Measurements from ENCODE around the gene MAK. TPM values are rescaled to one million over a fixed set of nuclear protein-coding genes. Genes with fewer than 3 reads are reported as not detected.

The MAK gene
- total and polyA plus RNA-seq, 2 experiments from 2014 or later, result 0.35 to 1.6 TPM

- peak; percentile 32 for DNase-seq (ENCODE audit: low spot score)
- Histone ChIP-seq H3K9me2 (ENCODE audit: insufficient read depth) (no peaks in the 10 kb centered on the region), H3K4me3 (no peak overlapping the region), H4K20me1 (replicated peaks; ENCODE audit: insufficient read depth) (no peaks in the 10 kb centered on the region), H3K4me2 (no peak overlapping the region), H3K27me3 (ENCODE audit: insufficient read depth) (no peaks in the 10 kb centered on the region), H3K36me3 (ENCODE audit: insufficient read depth) (peaks cover 10% of the 10 kb centered on the region; the same call in 1 of the 2 replicates), H3K79me2 (replicated peaks; ENCODE audit: insufficient read depth) (no peaks in the 10 kb centered on the region; the same call in 1 of the 2 replicates), H2AFZ (no peak overlapping the region), H3K27ac (ENCODE audit: low read depth) (peak overlapping the region; percentile 68; the same call in 1 of the 2 replicates), H3F3A (replicated peaks; ENCODE audit: low read depth) (no peaks in the 10 kb centered on the region), H3K4me1 (ENCODE audit: insufficient read depth) (no peaks in the 10 kb centered on the region)
- peak; percentile 40 for ATAC-seq
- Mint-ChIP-seq H3K27me3 (ENCODE audit: insufficient read depth, low read depth, poor library complexity) (peaks cover 5% of the 10 kb centered on the region), H3K4me3 (no peak overlapping the region), H3K27ac (peak overlapping the region; percentile 56; the same call in 1 of the 2 replicates), H3K36me3 (ENCODE audit: low read depth) (peaks cover 42% of the 10 kb centered on the region), H3K4me1 (no peaks in the 10 kb centered on the region), H3K9me3 (no peaks in the 10 kb centered on the region)
- TF ChIP-seq REST (IDR thresholded peaks at IDR 0.05; ENCODE audit: unreplicated experiment), result no peak
- no peak for TF ChIP-seq ZNF331 (CRISPR knock-in tag; IDR thresholded peaks at IDR 0.05; ENCODE audit: low read depth)
Observed at GRCh38 chr6:10733151-10733715, 105.1 kb downstream of the MAK start.

- Mint-ChIP-seq H3K27me3 (ENCODE audit: insufficient read depth, low read depth, poor library complexity) (no peaks in the 10 kb centered on the region), H3K4me1 (peaks cover 5% of the 10 kb centered on the region), H3K4me3 (no peak overlapping the region), H3K9me3 (no peaks in the 10 kb centered on the region), H3K27ac (no peak overlapping the region), H3K36me3 (ENCODE audit: low read depth) (peaks cover 67% of the 10 kb centered on the region)
- H3K9me2 ChIP-seq (ENCODE audit: insufficient read depth), result no peaks in the 10 kb centered on the region
- no peak for DNase-seq (ENCODE audit: low spot score)
- H4K20me1 ChIP-seq (replicated peaks; ENCODE audit: insufficient read depth), result no peaks in the 10 kb centered on the region
- 0 out of 2 replicates have a peak, but pooled peaks cover 8% of the 10 kb centered on the region for H3K79me2 ChIP-seq (replicated peaks; ENCODE audit: insufficient read depth)
- H3K4me1 ChIP-seq (ENCODE audit: insufficient read depth), result no peaks in the 10 kb centered on the region
- no peak overlapping the region for H2AFZ ChIP-seq
- ATAC-seq, result no peak
- H3K27ac ChIP-seq (ENCODE audit: low read depth), result no peak overlapping the region
- H3K36me3 ChIP-seq (ENCODE audit: insufficient read depth), result peaks cover 10% of the 10 kb centered on the region; the same call in 1 of the 2 replicates
- no peaks in the 10 kb centered on the region for H3F3A ChIP-seq (replicated peaks; ENCODE audit: low read depth)
- H3K4me3 ChIP-seq, result no peak overlapping the region
- H3K4me2 ChIP-seq, result no peak overlapping the region
- no peaks in the 10 kb centered on the region for H3K27me3 ChIP-seq (ENCODE audit: insufficient read depth)
- TF ChIP-seq CREB1 (CRISPR knock-in tag; IDR thresholded peaks at IDR 0.05; ENCODE audit: low read depth) (no peak), NANOG (IDR thresholded peaks at IDR 0.05; ENCODE audit: borderline replicate concordance) (no peak), STAT1 (IDR thresholded peaks at IDR 0.05; ENCODE audit: unreplicated experiment) (no peak), ZNF331 (CRISPR knock-in tag; IDR thresholded peaks at IDR 0.05; ENCODE audit: low read depth) (no peak), ZNF114 (CRISPR knock-in tag; IDR thresholded peaks at IDR 0.05) (no peak), POLR2AphosphoS5 (IDR thresholded peaks at IDR 0.05; ENCODE audit: low read depth) (no peak), EZH2 (IDR thresholded peaks at IDR 0.05; ENCODE audit: low read depth, unreplicated experiment) (no peak), EZH2phosphoT487 (IDR thresholded peaks at IDR 0.05; ENCODE audit: unreplicated experiment) (no peak), JUNB (IDR thresholded peaks at IDR 0.05; ENCODE audit: unreplicated experiment) (no peak), ZNF462 (CRISPR knock-in tag; IDR thresholded peaks at IDR 0.05) (no peak)
Observed at GRCh38 chr6:10730254-10730653, 108.1 kb downstream of the MAK start.
